Ascending aorta (tissue), 2 donors: ENCODE data around the gene CD200. TPM values are rescaled to one million over a fixed set of nuclear protein-coding genes. Genes with fewer than 3 reads are reported as not detected.
A peak's percentile ranks its signal among the peaks of the same experiment; 100 is the strongest.

Experiments used
- DNase-seq, 2 donors: peaks; one replicate each; pipeline ENCODE4 v3.0.0-alpha.2; 2019; ENCODE audit warnings: low spot score in 2 of 2
- H3K27ac ChIP-seq, 2 donors: fragments of 200-600 bp; sonication (generic); one replicate each; pipeline ENCODE4 v1.5.1; 2016 to 2017; ENCODE audit warnings: mild to moderate bottlenecking in 1 of 2
- H3K27me3 ChIP-seq: fragments of 200-600 bp; sonication (generic); one replicate; pipeline ENCODE4 v1.5.1; 2017
- H3K36me3 ChIP-seq, 2 donors: fragments of 200-600 bp; sonication (generic); one replicate each; pipeline ENCODE4 v1.5.1; 2016
- H3K4me1 ChIP-seq, 2 donors: fragments of 200-600 bp; sonication (generic); one replicate each; pipeline ENCODE4 v1.5.1; 2016 to 2017; ENCODE audit warnings: mild to moderate bottlenecking in 1 of 2
- H3K4me3 ChIP-seq, 2 donors: fragments of 200-600 bp; sonication (generic); one replicate each; pipeline ENCODE4 v1.5.1; 2016 to 2017; ENCODE audit warnings: mild to moderate bottlenecking in 1 of 2
- H3K9me3 ChIP-seq, 2 donors: fragments of 200-600 bp; sonication (generic); one replicate each; pipeline ENCODE4 v1.5.1; 2016
- CTCF ChIP-seq, 3 experiments: fragments of 200-600 bp in 2 of 3; fragments of 450-650 bp in 1 of 3; sonication (generic) in 2 of 3; IDR thresholded peaks; one replicate each; pipeline ENCODE4 v1.5.1; 2016 to 2019; ENCODE audit warnings: antibody characterized with exemption in 3 of 3, mild to moderate bottlenecking in 1 of 3, moderate library complexity in 1 of 3
- intact Hi-C: fragments of 100-400 bp; cut with DNase I; formaldehyde crosslinking; loops from one replicate; pipeline ENCODE4 v1.15.1; 2023
- total RNA-seq: library from RNA; depleted of rRNA; stranded (reverse); fragments of >200 nt; gene quantifications from one replicate; pipeline ENCODE4 v1.1.0, GENCODE V29; 2016

Gene CD200
- 3.6 TPM for total RNA-seq

GRCh38 chr3:112333002-112333380 is at the start of gene CD200:
Gene CD200, plus strand, starts transcription at chr3:112333156. Its CDS starts 57 bp downstream, at chr3:112333213.
- Histone ChIP-seq H3K4me3 (peak within 1 kb of the TSS; percentile 71 to 75), H3K27me3 (no peaks in the 10 kb centered on the region), H3K9me3 (no peaks in the 10 kb centered on the region), H3K36me3 (no peaks in the 10 kb centered on the region), H3K27ac (peak within 1 kb of the TSS; percentile 95), H3K4me1 (peaks cover 0 to 4% of the 10 kb centered on the region in 2 donors)
- intact Hi-C loops = loop anchor here (2.0 to 10.0 kb wide), 4 partner anchors 26 to 468 kb away; no protein-coding TSS in a partner anchor
- peak; percentile 11 to 26 (median 14) for TF ChIP-seq CTCF (IDR thresholded peaks at IDR 0.05)
- DNase-seq = peak in 1 of 2 donors; percentile 85

- no peak overlapping the region for H3K27ac ChIP-seq
Observed at GRCh38 chr3:112289011-112289410, 43.9 kb upstream of the CD200 start.

GRCh38 chr3:112293368-112294321 is 39.3 kb upstream of the CD200 start, which contains the start of gene SLC9C1:
Gene SLC9C1, minus strand, starts transcription at chr3:112294216. Its CDS starts 7,425 bp downstream, at chr3:112286791.
- H3K36me3 ChIP-seq = no peaks in the 10 kb centered on the region
- intact Hi-C loops = loop anchor here (2.0 to 5.0 kb wide), 3 partner anchors 34 to 239 kb away; no protein-coding TSS in a partner anchor
- no peaks in the 10 kb centered on the region for H3K9me3 ChIP-seq
- no peaks in the 10 kb centered on the region for H3K27me3 ChIP-seq
- DNase-seq = no peak
- peak within 1 kb of the TSS; percentile 64 to 85 for H3K27ac ChIP-seq
- TF ChIP-seq CTCF (IDR thresholded peaks at IDR 0.05) = peak; percentile 34 to 74 (median 58)
- H3K4me3 ChIP-seq = peak within 1 kb of the TSS; percentile 35 to 71
- no peaks in the 10 kb centered on the region for H3K4me1 ChIP-seq

More at GRCh38 chr3:112289011-112289410, 43.9 kb upstream of the CD200 start:
- Histone ChIP-seq H3K9me3 (no peaks in the 10 kb centered on the region), H3K27me3 (no peaks in the 10 kb centered on the region), H3K4me1 (no peaks in the 10 kb centered on the region), H3K4me3 (no peak overlapping the region), H3K36me3 (no peaks in the 10 kb centered on the region)
- no peak for TF ChIP-seq CTCF (IDR thresholded peaks at IDR 0.05)
- no peak for DNase-seq
- intact Hi-C loops = no loop called here

GRCh38 chr3:112297714-112298113 is 35.2 kb upstream of the CD200 start:
- TF ChIP-seq CTCF (IDR thresholded peaks at IDR 0.05) = no peak
- Histone ChIP-seq H3K4me3 (no peak overlapping the region), H3K27me3 (no peaks in the 10 kb centered on the region), H3K9me3 (no peaks in the 10 kb centered on the region), H3K36me3 (no peaks in the 10 kb centered on the region), H3K4me1 (no peaks in the 10 kb centered on the region), H3K27ac (no peak overlapping the region)
- intact Hi-C loops = no loop called here
- DNase-seq = no peak

- Histone ChIP-seq H3K27ac (no peak overlapping the region), H3K4me1 (peaks cover 0 to 8% of the 10 kb centered on the region in 2 donors), H3K27me3 (no peaks in the 10 kb centered on the region), H3K4me3 (no peak overlapping the region), H3K9me3 (no peaks in the 10 kb centered on the region), H3K36me3 (no peaks in the 10 kb centered on the region)
- intact Hi-C loops = no loop called here
- DNase-seq = no peak
- no peak for TF ChIP-seq CTCF (IDR thresholded peaks at IDR 0.05)
Observed at GRCh38 chr3:112298781-112299180, 34.2 kb upstream of the CD200 start.
